Stimulated activated CD8-positive, alpha-beta memory T cell treated with anti-CD3 and anti-CD28 coated beads, Interleukin-7, amount 100 ng/mL, for 4 hours (primary cell): ENCODE data around the gene GOLGA2.
"Not testable (repeated sequence)": the region's sequence is repeated elsewhere in the genome, so short reads cannot be mapped to it uniquely, and the experiment has no call there.

Source experiments
- DNase-seq, 2 donors: peaks; one replicate each; pipeline ENCODE4 v3.0.0-alpha.2; 2020; ENCODE audit warnings: low read depth in 2 of 2

Gene GOLGA2

GRCh38 chr9:128242124-128242523 lies 33.7 kb downstream of the GOLGA2 start:
- DNase-seq, result no peak

GRCh38 chr9:128233817-128234406 lies 41.9 kb downstream of the GOLGA2 start:
- DNase-seq, result no peak

GRCh38 chr9:128232528-128233428 lies 43.0 kb downstream of the GOLGA2 start:
- no peak for DNase-seq

- no peak for DNase-seq
Measured at GRCh38 chr9:128231638-128232527, 43.9 kb downstream of the GOLGA2 start.

GRCh38 chr9:128230897-128231296 lies 44.9 kb downstream of the GOLGA2 start:
- not testable (repeated sequence) for DNase-seq

- no peak for DNase-seq
Measured at GRCh38 chr9:128226412-128226801, 49.4 kb downstream of the GOLGA2 start.

GRCh38 chr9:128225770-128226411 lies 49.9 kb downstream of the GOLGA2 start:
- DNase-seq, result no peak

- no peak for DNase-seq
Measured at GRCh38 chr9:128224877-128225276, 50.9 kb downstream of the GOLGA2 start.

GRCh38 chr9:128222880-128223670 lies 52.7 kb downstream of the GOLGA2 start:
- no peak for DNase-seq

GRCh38 chr9:128222026-128222425 lies 53.8 kb downstream of the GOLGA2 start:
- DNase-seq, result no peak

GRCh38 chr9:128219831-128220230 lies 56.0 kb downstream of the GOLGA2 start:
- DNase-seq, result no peak

- peak; percentile 82 to 89 for DNase-seq
Measured at GRCh38 chr9:128218518-128219389, 57.1 kb downstream of the GOLGA2 start.

- no peak for DNase-seq
Measured at GRCh38 chr9:128218172-128218517, 57.7 kb downstream of the GOLGA2 start.

GRCh38 chr9:128216781-128217553 lies 58.8 kb downstream of the GOLGA2 start:
- DNase-seq, result no peak

- no peak for DNase-seq
Measured at GRCh38 chr9:128215491-128216409, 60.1 kb downstream of the GOLGA2 start.

GRCh38 chr9:128214571-128215490 lies 61.0 kb downstream of the GOLGA2 start:
- DNase-seq, result no peak
